ENCODE results near the gene FOXA2.
"Not testable (repeated sequence)": the region's sequence is repeated elsewhere in the genome, so short reads cannot be mapped to it uniquely, and the experiment has no call there.

FOXA2 gene

GRCh38 chr20:22567944-22568871 lies 16.2 kb downstream of the FOXA2 start:
- no peak for DNase-seq

GRCh38 chr20:22566876-22567658 lies 17.3 kb downstream of the FOXA2 start:
- DNase-seq = no peak

GRCh38 chr20:22563062-22563965 lies 21.1 kb downstream of the FOXA2 start:
- peak; percentile 19 for DNase-seq

GRCh38 chr20:22562620-22563019 lies 21.8 kb downstream of the FOXA2 start:
- DNase-seq = no peak

GRCh38 chr20:22561965-22562577 lies 22.3 kb downstream of the FOXA2 start:
- no peak for DNase-seq

- no peak for DNase-seq
Observed at GRCh38 chr20:22560817-22561216, 23.6 kb downstream of the FOXA2 start.

GRCh38 chr20:22559711-22560318 lies 24.6 kb downstream of the FOXA2 start:
- no peak for DNase-seq

- DNase-seq = no peak
Observed at GRCh38 chr20:22557403-22558276, 26.7 kb downstream of the FOXA2 start.

GRCh38 chr20:22556565-22557056 lies 27.8 kb downstream of the FOXA2 start:
- DNase-seq = no peak

GRCh38 chr20:22555791-22556564 lies 28.4 kb downstream of the FOXA2 start:
- no peak for DNase-seq

- DNase-seq = no peak
Observed at GRCh38 chr20:22554391-22554790, 30.0 kb downstream of the FOXA2 start.

- not testable (repeated sequence) for DNase-seq
Observed at GRCh38 chr20:22550514-22550913, 33.9 kb downstream of the FOXA2 start.

GRCh38 chr20:22548040-22548439 lies 36.3 kb downstream of the FOXA2 start:
- DNase-seq = no peak

- DNase-seq = no peak
Observed at GRCh38 chr20:22546344-22546743, 38.0 kb downstream of the FOXA2 start.

GRCh38 chr20:22545045-22545444 lies 39.3 kb downstream of the FOXA2 start:
- no peak for DNase-seq

GRCh38 chr20:22544462-22544861 lies 39.9 kb downstream of the FOXA2 start:
- DNase-seq = no peak

- DNase-seq = no peak
Observed at GRCh38 chr20:22542427-22542826, 41.9 kb downstream of the FOXA2 start.

GRCh38 chr20:22540832-22541231 lies 43.5 kb downstream of the FOXA2 start:
- no peak for DNase-seq

- no peak for DNase-seq
Observed at GRCh38 chr20:22536956-22537756, 47.2 kb downstream of the FOXA2 start.
